A549 (cell line): ENCODE measurements around the gene CDYL2. TPM values are rescaled to one million over a fixed set of nuclear protein-coding genes. Genes with fewer than 3 reads are reported as not detected.

Experiments used
- ATAC-seq, 2 experiments: fragments of 200-7000 bp in 1 of 2; fragments of >200 bp in 1 of 2; cut with Nextera tagmentation in 1 of 2; cut with Tn5 transposase in 1 of 2; 3 replicates each; pipeline versions ENCODE4 v1.8.0 to v1.9.1; 2018 to 2020; ENCODE audit warnings: mild to moderate bottlenecking in 1 of 2, moderate library complexity in 1 of 2
- CTCF ChIA-PET: fragments of 300-600 bp; sonication (Branson Sonifier 250); formaldehyde crosslinking; extraction: SDS; loops from one replicate; lab custom pipeline; 2021; ENCODE audit warnings: antibody characterized with exemption, inconsistent platforms; lab: Yijun Ruan, JAX
- POLR2A ChIA-PET: fragments of 350-600 bp; formaldehyde crosslinking; extraction: SDS; loops from one replicate; lab custom pipeline; 2021; ENCODE audit warnings: antibody characterized with exemption, inconsistent platforms; lab: Yijun Ruan, JAX
- DNase-seq, 2 experiments: peaks; one replicate each; pipeline versions ENCODE4 v3.0.0 to v3.0.0-alpha.2; 2011 to 2016; ENCODE audit warnings: low read depth in 1 of 2, low spot score in 1 of 2
- FAIRE-seq: peaks from 2 replicates; lab custom pipeline; 2011; peaks lifted over from hg19 to GRCh38; lab: Jason Lieb, UNC
- H3K27ac ChIP-seq, 2 experiments: fragments of >200 bp; sonication (Bioruptor Twin); formaldehyde crosslinking; 3 replicates each; pipeline ENCODE4 v1.5.1; 2016 to 2017
- H3K4me1 ChIP-seq: fragments of >200 bp; sonication (Bioruptor Twin); formaldehyde crosslinking; 3 replicates; pipeline ENCODE4 v1.6.1; 2016
- H3K4me2 ChIP-seq: fragments of >200 bp; sonication (Bioruptor Twin); formaldehyde crosslinking; 3 replicates; pipeline ENCODE4 v1.6.1; 2016
- H3K4me3 ChIP-seq: fragments of >200 bp; sonication (Bioruptor Twin); formaldehyde crosslinking; 3 replicates; pipeline ENCODE4 v1.5.1; 2016
- H3K9me3 ChIP-seq: fragments of >200 bp; sonication (Bioruptor Twin); formaldehyde crosslinking; 3 replicates; pipeline ENCODE4 v1.6.1; 2016
- CBX8 ChIP-seq: fragments of 200-600 bp; sonication (generic); IDR thresholded peaks from 2 replicates; pipeline ENCODE4 v1.6.1; 2016
- CEBPB ChIP-seq, 2 experiments: fragments of >200 bp in 1 of 2; sonication (Bioruptor Twin) in 1 of 2; formaldehyde crosslinking in 1 of 2; IDR thresholded peaks; 2 replicates each; pipeline ENCODE4 v1.6.1; 2012 to 2016
- EHMT2 ChIP-seq: fragments of 200-600 bp; sonication (generic); IDR thresholded peaks from 2 replicates; pipeline ENCODE4 v1.6.1; 2016; ENCODE audit warnings: antibody characterized with exemption, low read depth, mild to moderate bottlenecking, moderate library complexity
- ESRRA ChIP-seq: fragments of 150-350 bp; IDR thresholded peaks from 2 replicates; pipeline ENCODE4 v1.6.1; 2014; ENCODE audit warnings: mild to moderate bottlenecking, low read length, borderline replicate concordance
- HDAC2 ChIP-seq: fragments of 200-600 bp; sonication (generic); IDR thresholded peaks from 2 replicates; pipeline ENCODE4 v1.6.1; 2016
- HEYL ChIP-seq: fragments of 250-450 bp; sonication (Bioruptor Pico); IDR thresholded peaks from 2 replicates; pipeline ENCODE4 v1.8.0; 2021; ENCODE audit warnings: mild to moderate bottlenecking, moderate library complexity
- HOXA7 ChIP-seq: fragments of 250-450 bp; sonication (Bioruptor Pico); IDR thresholded peaks from 2 replicates; pipeline ENCODE4 v1.5.0; 2020; ENCODE audit warnings: mild to moderate bottlenecking, moderate library complexity
- HOXB13 ChIP-seq: fragments of 250-450 bp; sonication (Bioruptor Pico); IDR thresholded peaks from 2 replicates; pipeline ENCODE4 v1.5.0; 2020; ENCODE audit warnings: low read depth, mild to moderate bottlenecking, moderate library complexity
- JUN ChIP-seq, 2 experiments: fragments of >200 bp; sonication (Bioruptor Twin); formaldehyde crosslinking; IDR thresholded peaks; 2 replicates in 1 of 2; 3 replicates in 1 of 2; pipeline ENCODE4 v1.6.1; 2016 to 2017
- KDM1A ChIP-seq: fragments of 200-600 bp; sonication (generic); IDR thresholded peaks from 2 replicates; pipeline ENCODE4 v1.6.1; 2016; ENCODE audit warnings: low read depth, mild to moderate bottlenecking
- NFE2L2 ChIP-seq: fragments of 150-350 bp; conservative IDR thresholded peaks from 2 replicates; pipeline ENCODE4 v1.6.1; 2014; ENCODE audit warnings: low read length
- NPAS2 ChIP-seq: fragments of 250-450 bp; sonication (Bioruptor Pico); IDR thresholded peaks from 2 replicates; pipeline ENCODE4 v1.8.0; 2022; ENCODE audit warnings: mild to moderate bottlenecking, moderate library complexity, borderline replicate concordance
- POLR2AphosphoS2 ChIP-seq: conservative IDR thresholded peaks from 2 replicates; pipeline ENCODE4 v1.6.1; 2012; ENCODE audit warnings: low read length, improper control_type of control experiment, inconsistent platforms
- RAD21 ChIP-seq, 2 experiments: fragments of >200 bp in 1 of 2; sonication (Bioruptor Twin) in 1 of 2; formaldehyde crosslinking in 1 of 2; IDR thresholded peaks in 1 of 2; conservative IDR thresholded peaks in 1 of 2; 2 replicates in 1 of 2; 3 replicates in 1 of 2; pipeline ENCODE4 v1.6.1; 2012 to 2018; ENCODE audit warnings: inconsistent platforms in 1 of 2
- RARB ChIP-seq: fragments of 250-450 bp; sonication (Bioruptor Pico); IDR thresholded peaks from 2 replicates; pipeline ENCODE4 v1.8.0; 2021; ENCODE audit warnings: mild to moderate bottlenecking, moderate library complexity
- RNF2 ChIP-seq: fragments of 200-600 bp; sonication (generic); IDR thresholded peaks from 2 replicates; pipeline ENCODE4 v1.6.1; 2016; ENCODE audit warnings: low read depth, mild to moderate bottlenecking, antibody characterized with exemption, moderate library complexity, borderline replicate concordance
- SMC3 ChIP-seq: fragments of >200 bp; sonication (Bioruptor Twin); formaldehyde crosslinking; IDR thresholded peaks from 3 replicates; pipeline ENCODE4 v1.6.1; 2018; ENCODE audit warnings: inconsistent platforms
- TFCP2L1 ChIP-seq: fragments of 250-450 bp; sonication (Bioruptor Pico); IDR thresholded peaks from 2 replicates; pipeline ENCODE4 v1.5.0; 2021; ENCODE audit warnings: mild to moderate bottlenecking
- ZC3H11A ChIP-seq: fragments of 450-650 bp; IDR thresholded peaks from 2 replicates; pipeline ENCODE4 v1.6.1; 2014; ENCODE audit warnings: antibody characterized with exemption, mild to moderate bottlenecking
- ZNF302 ChIP-seq: fragments of 250-450 bp; sonication (Bioruptor Pico); IDR thresholded peaks from 2 replicates; pipeline ENCODE4 v1.9.0; 2021; ENCODE audit warnings: inconsistent platforms, mild to moderate bottlenecking, moderate library complexity
- ZSCAN20 ChIP-seq: fragments of 250-450 bp; sonication (Bioruptor Pico); IDR thresholded peaks from 2 replicates; pipeline ENCODE4 v1.8.0; 2022; ENCODE audit warnings: mild to moderate bottlenecking, moderate library complexity
- WGBS: methylation state at CpG from one replicate; pipeline ENCODE4 v1.1.6; 2017; ENCODE audit errors: missing lambda C conversion rate; 5-methylcytosine and 5-hydroxymethylcytosine counted together
- polyA plus RNA-seq, 4 experiments: library from polyadenylated mRNA; depleted of rRNA in 3 of 4; stranded (reverse); fragments of >200 nt; fragmentation: RNase III in 1 of 4; extraction: RNeasy Plus Mini Kit Qiagen cat#74134 plus additional on column Dnase treatment in 1 of 4; gene quantifications; 2 replicates in 3 of 4; 3 replicates in 1 of 4; pipeline ENCODE4 v1.2.3, GENCODE V29; 2011 to 2017
- TF ChIP-seq, protein P1 (sequence below): IDR thresholded peaks from 2 replicates; pipeline ENCODE4 v1.6.1; 2012
- TF ChIP-seq, protein P2 (sequence below): fragments of 250-450 bp; sonication (Bioruptor Pico); IDR thresholded peaks from 2 replicates; pipeline ENCODE4 v1.5.0; 2021; ENCODE audit warnings: mild to moderate bottlenecking, moderate library complexity, borderline replicate concordance
- TF ChIP-seq, protein P3 (sequence below): IDR thresholded peaks from 2 replicates; pipeline ENCODE4 v1.6.1; 2012; ENCODE audit warnings: low read depth, borderline replicate concordance
- TF ChIP-seq, protein P4 (sequence below): fragments of >200 bp; sonication (Bioruptor Twin); formaldehyde crosslinking; IDR thresholded peaks from 3 replicates; pipeline ENCODE4 v1.5.1; 2016
- TF ChIP-seq, protein P5 (sequence below): fragments of >200 bp; sonication (Bioruptor Twin); formaldehyde crosslinking; IDR thresholded peaks from 2 replicates; pipeline ENCODE4 v1.6.1; 2016
- TF ChIP-seq, protein P6 (sequence below): fragments of 450-650 bp; IDR thresholded peaks from 2 replicates; pipeline ENCODE4 v1.6.1; 2014; ENCODE audit warnings: antibody characterized with exemption
- TF ChIP-seq, protein P7 (sequence below): IDR thresholded peaks from 2 replicates; pipeline ENCODE4 v1.6.1; 2012
- TF ChIP-seq, protein P8 (sequence below): fragments of 150-350 bp; IDR thresholded peaks from 2 replicates; pipeline ENCODE4 v1.6.1; 2014; ENCODE audit warnings: low read depth, mild to moderate bottlenecking, low read length

The CDYL2 gene
- polyA plus RNA-seq, 2 of the 4 experiments (the other 2 are of a cell fraction) = 0.05 to 0.10 TPM

DNA sequence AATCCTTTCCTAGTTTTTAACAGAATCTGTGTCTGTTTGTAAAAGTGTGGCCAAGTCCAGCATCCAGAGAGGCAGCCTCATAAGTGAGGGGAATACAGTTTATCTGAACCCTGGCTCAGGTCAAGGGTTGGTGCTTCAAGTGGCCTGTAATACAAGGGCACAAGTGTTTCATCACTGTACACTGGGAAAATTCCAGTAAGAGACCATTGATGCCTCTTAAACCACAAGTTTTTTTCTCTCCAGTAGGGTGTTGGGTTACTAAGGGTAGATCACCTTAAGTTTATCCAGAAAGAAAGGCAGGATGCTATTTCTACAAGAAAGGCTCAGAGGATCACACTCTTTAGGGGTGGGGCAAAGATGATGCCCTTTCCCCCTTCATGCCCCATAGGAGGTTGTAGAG is 96.7 kb downstream of the CDYL2 start (continued):
- no peak for TF ChIP-seq JUN (IDR thresholded peaks at IDR 0.05)
- no peak for TF ChIP-seq RNF2
- TF ChIP-seq, protein P1, sequence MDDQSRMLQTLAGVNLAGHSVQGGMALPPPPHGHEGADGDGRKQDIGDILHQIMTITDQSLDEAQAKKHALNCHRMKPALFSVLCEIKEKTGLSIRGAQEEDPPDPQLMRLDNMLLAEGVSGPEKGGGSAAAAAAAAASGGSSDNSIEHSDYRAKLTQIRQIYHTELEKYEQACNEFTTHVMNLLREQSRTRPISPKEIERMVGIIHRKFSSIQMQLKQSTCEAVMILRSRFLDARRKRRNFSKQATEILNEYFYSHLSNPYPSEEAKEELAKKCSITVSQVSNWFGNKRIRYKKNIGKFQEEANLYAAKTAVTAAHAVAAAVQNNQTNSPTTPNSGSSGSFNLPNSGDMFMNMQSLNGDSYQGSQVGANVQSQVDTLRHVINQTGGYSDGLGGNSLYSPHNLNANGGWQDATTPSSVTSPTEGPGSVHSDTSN = no peak
- TF ChIP-seq, all 56 proteins: peak for 0

DNA sequence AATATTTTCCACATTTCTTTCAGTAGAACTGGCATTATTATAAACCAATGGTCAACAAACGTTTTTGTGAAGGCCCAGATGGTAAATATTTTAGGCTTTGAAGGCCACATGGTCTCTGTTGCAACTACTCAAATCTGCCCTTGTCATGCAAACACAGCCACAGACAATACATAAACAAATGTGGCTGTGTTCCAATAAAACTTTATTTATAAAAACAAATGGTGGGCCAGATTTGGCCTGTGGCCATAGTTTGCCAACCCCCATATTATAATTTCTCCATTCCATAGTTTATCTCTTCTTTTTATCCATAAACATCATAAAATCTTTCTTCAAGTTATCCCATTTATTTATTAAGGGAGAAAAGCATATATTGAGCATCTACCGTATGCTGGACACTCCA is 98.8 kb downstream of the CDYL2 start:
- ChIA-PET CTCF (no interaction called here), POLR2A (no interaction called here)
- H3K9me3 ChIP-seq = no peaks in the 10 kb centered on the region
- WGBS = 31% methylated on average over 2 of the region's 2 CpGs
- DNase-seq = no peak
- no peak overlapping the region for H3K4me2 ChIP-seq
- ATAC-seq = no peak
- H3K4me3 ChIP-seq = no peak overlapping the region
- no peaks in the 10 kb centered on the region for H3K4me1 ChIP-seq
- H3K27ac ChIP-seq = no peak overlapping the region
- no peak for TF ChIP-seq KDM1A
- TF ChIP-seq HDAC2 = no peak
- no peak for TF ChIP-seq SMC3
- TF ChIP-seq HEYL (CRISPR knock-in tag) = no peak
- TF ChIP-seq ESRRA = no peak
- TF ChIP-seq CEBPB (IDR thresholded peaks at IDR 0.05) = no peak
- TF ChIP-seq ZNF302 = no peak
- TF ChIP-seq, protein P2, sequence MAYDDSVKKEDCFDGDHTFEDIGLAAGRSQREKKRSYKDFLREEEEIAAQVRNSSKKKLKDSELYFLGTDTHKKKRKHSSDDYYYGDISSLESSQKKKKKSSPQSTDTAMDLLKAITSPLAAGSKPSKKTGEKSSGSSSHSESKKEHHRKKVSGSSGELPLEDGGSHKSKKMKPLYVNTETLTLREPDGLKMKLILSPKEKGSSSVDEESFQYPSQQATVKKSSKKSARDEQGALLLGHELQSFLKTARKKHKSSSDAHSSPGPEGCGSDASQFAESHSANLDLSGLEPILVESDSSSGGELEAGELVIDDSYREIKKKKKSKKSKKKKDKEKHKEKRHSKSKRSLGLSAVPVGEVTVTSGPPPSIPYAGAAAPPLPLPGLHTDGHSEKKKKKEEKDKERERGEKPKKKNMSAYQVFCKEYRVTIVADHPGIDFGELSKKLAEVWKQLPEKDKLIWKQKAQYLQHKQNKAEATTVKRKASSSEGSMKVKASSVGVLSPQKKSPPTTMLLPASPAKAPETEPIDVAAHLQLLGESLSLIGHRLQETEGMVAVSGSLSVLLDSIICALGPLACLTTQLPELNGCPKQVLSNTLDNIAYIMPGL (CRISPR knock-in tag) = no peak
- TF ChIP-seq HOXA7 (CRISPR knock-in tag) = no peak
- no peak for TF ChIP-seq RARB (CRISPR knock-in tag)
- TF ChIP-seq NPAS2 (CRISPR knock-in tag) = no peak
- no peak for TF ChIP-seq CBX8
- no peak for TF ChIP-seq RAD21 (conservative IDR thresholded peaks at IDR 0.05 in 1 of 2, IDR thresholded peaks at IDR 0.05 in 1 of 2)
- TF ChIP-seq ZC3H11A = no peak
- TF ChIP-seq, protein P3, sequence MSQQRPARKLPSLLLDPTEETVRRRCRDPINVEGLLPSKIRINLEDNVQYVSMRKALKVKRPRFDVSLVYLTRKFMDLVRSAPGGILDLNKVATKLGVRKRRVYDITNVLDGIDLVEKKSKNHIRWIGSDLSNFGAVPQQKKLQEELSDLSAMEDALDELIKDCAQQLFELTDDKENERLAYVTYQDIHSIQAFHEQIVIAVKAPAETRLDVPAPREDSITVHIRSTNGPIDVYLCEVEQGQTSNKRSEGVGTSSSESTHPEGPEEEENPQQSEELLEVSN = no peak
- FAIRE-seq = no peak

DNA sequence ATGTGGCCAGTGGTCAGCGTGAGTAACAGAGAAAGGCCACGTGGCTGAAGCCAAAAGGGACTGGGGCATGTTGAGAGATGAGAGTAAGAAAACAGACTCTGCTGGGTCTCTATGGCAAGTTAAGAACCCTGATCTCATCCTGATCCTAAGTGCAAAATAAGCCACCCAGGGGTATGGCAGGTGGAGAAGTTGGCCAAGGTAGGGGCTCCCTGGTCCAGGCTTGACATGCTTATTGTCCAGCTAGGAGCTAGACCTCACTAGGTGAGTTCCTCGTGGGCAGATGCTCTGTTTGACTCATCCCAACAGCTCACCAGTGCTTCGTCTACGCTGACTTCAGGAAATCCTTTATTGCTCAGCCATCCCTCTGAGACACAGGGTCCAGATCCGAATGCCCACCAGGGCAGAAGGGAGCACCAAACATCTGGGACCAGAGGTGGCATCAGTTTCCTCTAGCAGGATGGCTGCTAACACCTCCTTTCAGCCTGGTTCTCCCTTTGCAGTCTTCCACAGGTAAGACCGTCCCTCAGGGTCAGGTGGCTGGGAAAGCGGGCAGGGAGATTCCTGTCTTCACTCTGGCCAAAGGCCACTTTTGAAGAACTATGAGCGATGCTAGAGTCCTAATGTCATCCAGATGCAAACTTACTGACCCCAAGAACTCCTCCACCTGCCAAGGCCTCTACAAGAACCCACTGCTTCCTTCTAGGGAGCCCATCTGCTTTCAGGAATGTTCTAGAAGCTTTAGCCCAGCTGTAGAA is 99.5 kb downstream of the CDYL2 start:
- Histone ChIP-seq H3K4me1 (no peaks in the 10 kb centered on the region), H3K27ac (no peak overlapping the region), H3K9me3 (no peaks in the 10 kb centered on the region), H3K4me3 (no peak overlapping the region), H3K4me2 (no peak overlapping the region)
- ATAC-seq = no peak
- DNase-seq = no peak
- WGBS = 25% methylated on average over 9 of the region's 9 CpGs
- CTCF ChIA-PET = no interaction called here
- FAIRE-seq = no peak
- POLR2A ChIA-PET = no interaction called here
- TF ChIP-seq, protein P4, sequence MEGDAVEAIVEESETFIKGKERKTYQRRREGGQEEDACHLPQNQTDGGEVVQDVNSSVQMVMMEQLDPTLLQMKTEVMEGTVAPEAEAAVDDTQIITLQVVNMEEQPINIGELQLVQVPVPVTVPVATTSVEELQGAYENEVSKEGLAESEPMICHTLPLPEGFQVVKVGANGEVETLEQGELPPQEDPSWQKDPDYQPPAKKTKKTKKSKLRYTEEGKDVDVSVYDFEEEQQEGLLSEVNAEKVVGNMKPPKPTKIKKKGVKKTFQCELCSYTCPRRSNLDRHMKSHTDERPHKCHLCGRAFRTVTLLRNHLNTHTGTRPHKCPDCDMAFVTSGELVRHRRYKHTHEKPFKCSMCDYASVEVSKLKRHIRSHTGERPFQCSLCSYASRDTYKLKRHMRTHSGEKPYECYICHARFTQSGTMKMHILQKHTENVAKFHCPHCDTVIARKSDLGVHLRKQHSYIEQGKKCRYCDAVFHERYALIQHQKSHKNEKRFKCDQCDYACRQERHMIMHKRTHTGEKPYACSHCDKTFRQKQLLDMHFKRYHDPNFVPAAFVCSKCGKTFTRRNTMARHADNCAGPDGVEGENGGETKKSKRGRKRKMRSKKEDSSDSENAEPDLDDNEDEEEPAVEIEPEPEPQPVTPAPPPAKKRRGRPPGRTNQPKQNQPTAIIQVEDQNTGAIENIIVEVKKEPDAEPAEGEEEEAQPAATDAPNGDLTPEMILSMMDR = no peak
- no peak for TF ChIP-seq HOXB13
- no peak for TF ChIP-seq HOXA7 (CRISPR knock-in tag)
- TF ChIP-seq ZSCAN20 (CRISPR knock-in tag) = no peak
- TF ChIP-seq, protein P5, sequence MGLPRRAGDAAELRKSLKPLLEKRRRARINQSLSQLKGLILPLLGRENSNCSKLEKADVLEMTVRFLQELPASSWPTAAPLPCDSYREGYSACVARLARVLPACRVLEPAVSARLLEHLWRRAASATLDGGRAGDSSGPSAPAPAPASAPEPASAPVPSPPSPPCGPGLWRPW = no peak
- no peak for TF ChIP-seq TFCP2L1
- TF ChIP-seq, protein P6, sequence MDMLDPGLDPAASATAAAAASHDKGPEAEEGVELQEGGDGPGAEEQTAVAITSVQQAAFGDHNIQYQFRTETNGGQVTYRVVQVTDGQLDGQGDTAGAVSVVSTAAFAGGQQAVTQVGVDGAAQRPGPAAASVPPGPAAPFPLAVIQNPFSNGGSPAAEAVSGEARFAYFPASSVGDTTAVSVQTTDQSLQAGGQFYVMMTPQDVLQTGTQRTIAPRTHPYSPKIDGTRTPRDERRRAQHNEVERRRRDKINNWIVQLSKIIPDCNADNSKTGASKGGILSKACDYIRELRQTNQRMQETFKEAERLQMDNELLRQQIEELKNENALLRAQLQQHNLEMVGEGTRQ = no peak
- TF ChIP-seq, protein P7, sequence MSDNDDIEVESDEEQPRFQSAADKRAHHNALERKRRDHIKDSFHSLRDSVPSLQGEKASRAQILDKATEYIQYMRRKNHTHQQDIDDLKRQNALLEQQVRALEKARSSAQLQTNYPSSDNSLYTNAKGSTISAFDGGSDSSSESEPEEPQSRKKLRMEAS = no peak
- no peak for TF ChIP-seq EHMT2
- TF ChIP-seq RNF2 = no peak
- no peak for TF ChIP-seq NFE2L2
- TF ChIP-seq POLR2AphosphoS2 = no peak
- TF ChIP-seq, protein P8, sequence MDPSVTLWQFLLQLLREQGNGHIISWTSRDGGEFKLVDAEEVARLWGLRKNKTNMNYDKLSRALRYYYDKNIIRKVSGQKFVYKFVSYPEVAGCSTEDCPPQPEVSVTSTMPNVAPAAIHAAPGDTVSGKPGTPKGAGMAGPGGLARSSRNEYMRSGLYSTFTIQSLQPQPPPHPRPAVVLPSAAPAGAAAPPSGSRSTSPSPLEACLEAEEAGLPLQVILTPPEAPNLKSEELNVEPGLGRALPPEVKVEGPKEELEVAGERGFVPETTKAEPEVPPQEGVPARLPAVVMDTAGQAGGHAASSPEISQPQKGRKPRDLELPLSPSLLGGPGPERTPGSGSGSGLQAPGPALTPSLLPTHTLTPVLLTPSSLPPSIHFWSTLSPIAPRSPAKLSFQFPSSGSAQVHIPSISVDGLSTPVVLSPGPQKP = no peak
